ENCODE data around the gene MAP9.

DNA sequence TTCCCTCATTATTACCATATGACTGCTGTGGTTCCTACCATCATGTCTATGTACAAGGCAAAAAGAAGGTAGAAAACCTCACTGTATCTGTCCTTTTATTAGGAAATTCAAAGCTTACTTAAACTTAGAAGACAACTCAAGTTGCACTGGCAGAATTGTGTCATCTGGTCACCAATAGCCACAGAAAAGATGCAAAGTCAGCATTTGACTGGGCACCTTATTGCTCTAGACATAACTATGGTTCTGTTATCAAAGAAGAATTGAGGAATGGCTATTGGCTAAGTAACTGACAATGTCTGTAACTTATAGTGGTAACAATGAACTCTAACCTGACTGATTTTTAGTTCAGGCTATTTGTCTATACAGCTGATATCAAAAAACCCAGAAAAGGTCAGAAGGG, 45.3 kb downstream of the MAP9 start:
- TF ChIP-seq, protein P1, sequence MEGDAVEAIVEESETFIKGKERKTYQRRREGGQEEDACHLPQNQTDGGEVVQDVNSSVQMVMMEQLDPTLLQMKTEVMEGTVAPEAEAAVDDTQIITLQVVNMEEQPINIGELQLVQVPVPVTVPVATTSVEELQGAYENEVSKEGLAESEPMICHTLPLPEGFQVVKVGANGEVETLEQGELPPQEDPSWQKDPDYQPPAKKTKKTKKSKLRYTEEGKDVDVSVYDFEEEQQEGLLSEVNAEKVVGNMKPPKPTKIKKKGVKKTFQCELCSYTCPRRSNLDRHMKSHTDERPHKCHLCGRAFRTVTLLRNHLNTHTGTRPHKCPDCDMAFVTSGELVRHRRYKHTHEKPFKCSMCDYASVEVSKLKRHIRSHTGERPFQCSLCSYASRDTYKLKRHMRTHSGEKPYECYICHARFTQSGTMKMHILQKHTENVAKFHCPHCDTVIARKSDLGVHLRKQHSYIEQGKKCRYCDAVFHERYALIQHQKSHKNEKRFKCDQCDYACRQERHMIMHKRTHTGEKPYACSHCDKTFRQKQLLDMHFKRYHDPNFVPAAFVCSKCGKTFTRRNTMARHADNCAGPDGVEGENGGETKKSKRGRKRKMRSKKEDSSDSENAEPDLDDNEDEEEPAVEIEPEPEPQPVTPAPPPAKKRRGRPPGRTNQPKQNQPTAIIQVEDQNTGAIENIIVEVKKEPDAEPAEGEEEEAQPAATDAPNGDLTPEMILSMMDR (IDR thresholded peaks at IDR 0.05), result no peak
- TF ChIP-seq POLR2A (IDR thresholded peaks at IDR 0.05), result no peak

Data from breast epithelium (tissue), 3 donors.